ENCODE measurements around the gene TMEM131. TPM values are rescaled to one million over a fixed set of nuclear protein-coding genes. Genes with fewer than 3 reads are reported as not detected.
A peak's percentile ranks its signal among the peaks of the same experiment; 100 is the strongest.

Gene TMEM131
- total RNA-seq, 2 experiments from 2014 or later: 25.8 to 32.5 TPM

DNA sequence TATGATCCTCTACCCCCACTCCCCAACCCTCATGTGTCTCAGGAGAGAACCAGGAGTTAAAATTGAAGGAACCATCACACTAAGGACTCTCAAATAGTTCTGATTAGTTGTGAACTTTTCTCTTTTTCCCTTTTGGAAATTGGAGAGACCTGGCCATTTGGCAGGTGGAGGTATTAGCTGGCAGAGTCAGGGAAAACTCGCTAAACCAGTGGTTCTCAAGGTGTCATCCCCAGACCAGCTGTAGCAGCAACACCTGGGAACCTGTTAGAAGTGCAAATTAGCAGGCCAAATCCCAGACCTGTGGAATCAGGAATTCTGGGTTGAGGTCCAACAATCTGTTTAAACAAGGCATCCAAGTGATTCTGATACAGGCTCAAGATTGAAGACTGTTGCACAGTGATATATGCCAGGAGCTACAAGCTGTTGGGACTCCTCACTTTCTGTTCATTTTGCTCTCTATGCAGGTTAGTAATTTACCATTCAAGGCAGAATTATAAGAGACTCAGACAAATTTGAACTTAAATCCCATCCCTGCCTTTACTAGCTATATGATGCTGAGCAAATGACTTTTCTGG, 2.8 kb upstream of the TMEM131 start:
- Mint-ChIP-seq H3K4me1 (peaks cover 14% of the 10 kb centered on the region), H3K36me3 (ENCODE audit: low read depth) (no peaks in the 10 kb centered on the region), H3K4me3 (no peak overlapping the region), H3K27ac (no peak overlapping the region), H3K9me3 (ENCODE audit: low read depth) (no peaks in the 10 kb centered on the region), H3K27me3 (no peaks in the 10 kb centered on the region)
- DNase-seq (no peak), ATAC-seq (no peak)
- POLR2A ChIA-PET: interaction anchor here (1.0 kb wide), 1 partner anchor 16 kb away, joined by 3 read pairs; no protein-coding TSS in a partner anchor
- CTCF ChIA-PET: interaction anchor here (0.9 kb wide), 1 partner anchor 191 kb away, joined by 3 read pairs; no protein-coding TSS in a partner anchor
- intact Hi-C loops (cut with DNase I, micrococcal nuclease): loop anchor here (5.0 to 10.0 kb wide), 6 partner anchors 144 to 1336 kb away; partner anchors contain the start of genes COA5 (in 1 of the 2), EIF5B (in 1 of the 2), LIPT1 (in 1 of the 2) and TSGA10 (in 1 of the 2)

DNA sequence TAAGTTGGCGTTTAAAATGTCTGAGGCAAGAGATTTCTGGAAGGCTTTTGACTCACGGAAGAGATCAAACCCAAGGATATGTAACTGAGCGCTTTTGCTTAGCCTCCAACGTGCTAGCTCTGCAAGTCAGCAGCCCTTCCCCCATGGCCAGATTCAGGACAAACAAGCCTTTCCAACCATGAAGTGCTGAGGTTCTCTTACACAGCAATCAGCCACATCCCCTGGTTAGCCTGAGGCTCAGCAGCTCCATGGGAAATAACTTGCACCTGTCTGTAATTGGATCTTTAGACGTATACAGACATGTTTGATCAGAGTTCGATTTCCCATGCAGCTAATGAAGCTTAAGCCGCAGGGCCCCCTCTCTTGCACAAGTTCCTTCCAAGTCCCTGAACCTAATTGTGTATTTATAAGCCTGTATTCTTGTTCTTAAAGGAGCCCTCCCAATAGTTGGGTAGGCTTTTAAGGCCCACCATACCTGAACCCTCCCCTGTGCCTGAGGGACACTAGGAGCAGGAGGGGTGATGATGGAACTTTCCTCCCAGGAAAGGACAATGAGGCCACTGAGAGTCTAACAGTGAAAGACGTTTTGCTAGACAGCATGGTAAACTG, 2.1 kb upstream of the TMEM131 start:
- POLR2A ChIA-PET: interaction anchor here (0.6 to 1.0 kb wide), 2 partner anchors 15 to 1047 kb away, joined by 3 read pairs; no protein-coding TSS in a partner anchor
- H3K27me3 Mint-ChIP-seq: no peaks in the 10 kb centered on the region
- ATAC-seq (no peak), DNase-seq (no peak)
- CTCF ChIA-PET: interaction anchor here (0.9 kb wide), 1 partner anchor 191 kb away, joined by 3 read pairs; no protein-coding TSS in a partner anchor
- no peak overlapping the region for H3K4me3 Mint-ChIP-seq
- intact Hi-C loops (cut with DNase I, micrococcal nuclease): loop anchor here (2.0 to 10.0 kb wide), 7 partner anchors 143 to 1337 kb away; partner anchors contain the start of genes COA5 (in 1 of the 2), EIF5B (in 1 of the 2), LIPT1 (in 1 of the 2) and TSGA10 (in 1 of the 2)
- H3K4me1 Mint-ChIP-seq: peaks cover 20% of the 10 kb centered on the region
- H3K27ac Mint-ChIP-seq: no peak overlapping the region
- no peaks in the 10 kb centered on the region for H3K36me3 Mint-ChIP-seq (ENCODE audit: low read depth)
- no peaks in the 10 kb centered on the region for H3K9me3 Mint-ChIP-seq (ENCODE audit: low read depth)

DNA sequence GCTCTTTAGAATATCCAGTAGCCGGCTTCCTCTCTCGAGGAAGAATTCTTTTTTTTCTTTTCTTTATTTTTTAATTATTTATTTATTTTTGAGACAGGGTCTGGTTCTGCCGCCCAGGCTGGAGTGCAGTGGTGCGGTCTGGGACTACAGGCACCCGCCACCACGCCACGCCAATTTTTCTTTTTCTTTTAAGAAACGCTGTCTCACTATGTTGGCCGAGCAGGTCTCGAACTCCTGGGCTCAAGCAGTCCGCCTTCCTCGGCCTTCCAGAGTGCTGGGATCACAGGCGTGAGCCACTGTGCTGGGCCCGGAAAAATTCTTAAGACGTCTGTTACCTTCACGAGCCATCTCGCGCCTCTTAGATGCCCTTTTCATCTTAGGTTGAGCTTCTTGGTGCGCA, 931 bp upstream of the TMEM131 start:
- Mint-ChIP-seq H3K4me3 (peak overlapping the region; percentile 76), H3K36me3 (ENCODE audit: low read depth) (no peaks in the 10 kb centered on the region), H3K27me3 (no peaks in the 10 kb centered on the region), H3K4me1 (peaks cover 28% of the 10 kb centered on the region), H3K9me3 (ENCODE audit: low read depth) (no peaks in the 10 kb centered on the region), H3K27ac (peak overlapping the region; percentile 79)
- CTCF ChIA-PET: no interaction called here
- ATAC-seq: no peak
- intact Hi-C loops (cut with DNase I, micrococcal nuclease): loop anchor here (1.0 to 10.0 kb wide), 10 partner anchors 16 to 1338 kb away; partner anchors contain the start of genes ACTR1B (in 1 of the 2), COA5 (in 1 of the 2), EIF5B (in 1 of the 2) and LIPT1 (in 1 of the 2)
- no peak for DNase-seq
- POLR2A ChIA-PET: interaction anchor here (1.0 kb wide), 1 partner anchor 9 kb away, joined by 3 read pairs; no protein-coding TSS in a partner anchor

DNA sequence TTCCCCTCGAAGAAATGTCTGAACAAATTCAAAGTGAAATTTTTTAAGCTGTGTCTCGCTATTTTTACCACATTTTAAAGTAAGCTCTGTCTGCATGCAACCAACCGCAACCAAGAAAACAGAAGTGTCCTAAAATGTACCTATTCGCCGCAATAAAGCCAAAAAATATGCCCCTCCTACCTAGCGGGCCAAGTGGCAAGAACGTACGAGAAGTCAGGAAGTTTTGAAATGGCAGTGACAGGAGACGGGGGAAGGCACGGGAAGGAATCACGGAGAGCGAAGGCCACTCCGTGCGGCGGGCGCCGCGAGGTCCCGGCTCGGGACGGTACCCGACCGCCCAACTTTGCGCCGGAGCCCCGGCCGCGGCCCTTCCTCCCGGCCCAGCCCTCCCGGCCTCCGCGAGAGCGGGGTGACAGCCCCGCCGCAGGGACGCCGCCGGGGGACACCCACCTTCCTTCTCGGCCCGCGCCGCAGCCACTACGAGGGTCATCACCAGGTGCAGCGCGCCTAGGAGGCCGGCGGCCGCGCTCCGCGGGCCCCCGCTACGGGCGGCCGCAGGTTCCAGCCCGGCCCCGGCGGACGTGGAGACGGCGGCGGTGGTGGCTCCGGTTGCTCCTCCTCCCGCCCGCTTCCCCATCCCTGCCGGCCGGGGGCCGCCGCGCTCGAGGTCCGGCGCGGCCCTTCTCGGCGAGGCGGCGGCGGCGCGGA, 568 bp downstream of the TMEM131 start:
- Mint-ChIP-seq H3K4me1 (peaks cover 41% of the 10 kb centered on the region), H3K27me3 (no peaks in the 10 kb centered on the region), H3K27ac (peak overlapping the region; percentile 97), H3K9me3 (ENCODE audit: low read depth) (no peaks in the 10 kb centered on the region), H3K4me3 (peak overlapping the region; percentile 85), H3K36me3 (ENCODE audit: low read depth) (no peaks in the 10 kb centered on the region)
- intact Hi-C loops (cut with DNase I, micrococcal nuclease): loop anchor here (2.0 to 10.0 kb wide), 8 partner anchors 92 to 1342 kb away; partner anchors contain the start of genes EIF5B (in 2 of the 2), TXNDC9 (in 2 of the 2), COA5 (in 1 of the 2) and LIPT1 (in 1 of the 2)
- peak; percentile 68 for DNase-seq
- ChIA-PET POLR2A (interaction anchor here (0.8 to 1.0 kb wide), 3 partner anchors 11 to 104 kb away, joined by 3 to 4 read pairs (median 3); no protein-coding TSS in a partner anchor), CTCF (interaction anchor here (0.7 to 1.2 kb wide), 2 partner anchors 13 to 274 kb away, joined by 3 to 4 read pairs; no protein-coding TSS in a partner anchor)
- peak; percentile 28 for ATAC-seq

DNA sequence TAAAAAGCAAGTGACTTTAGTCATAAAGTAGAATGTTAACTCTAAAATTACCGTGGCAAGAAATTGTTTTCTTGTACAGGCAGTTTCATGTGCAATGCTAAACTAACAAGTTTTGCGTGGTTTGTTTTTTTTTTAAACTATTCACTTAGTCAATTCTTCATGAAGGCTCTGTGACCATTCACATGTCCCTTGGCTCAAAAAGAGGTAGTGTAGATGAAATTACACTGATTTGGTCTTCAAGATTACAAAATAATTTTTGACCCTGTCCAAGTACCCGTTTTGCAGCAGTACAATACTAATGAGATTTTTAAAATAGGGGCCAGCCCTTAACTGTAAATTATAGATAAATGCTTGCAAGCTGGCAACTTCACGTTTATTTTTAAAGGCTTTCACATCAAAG, 1.3 kb downstream of the TMEM131 start:
- no peaks in the 10 kb centered on the region for H3K9me3 Mint-ChIP-seq (ENCODE audit: low read depth)
- H3K4me3 Mint-ChIP-seq: peak overlapping the region; percentile 85
- H3K27me3 Mint-ChIP-seq: no peaks in the 10 kb centered on the region
- POLR2A ChIA-PET: interaction anchor here (0.8 to 0.9 kb wide), 2 partner anchors 19 to 104 kb away, joined by 3 to 4 read pairs; no protein-coding TSS in a partner anchor
- no peaks in the 10 kb centered on the region for H3K36me3 Mint-ChIP-seq (ENCODE audit: low read depth)
- H3K4me1 Mint-ChIP-seq: peaks cover 48% of the 10 kb centered on the region
- intact Hi-C loops (cut with DNase I, micrococcal nuclease): loop anchor here (2.0 to 10.0 kb wide), 6 partner anchors 92 to 1342 kb away; partner anchors contain the start of genes EIF5B (in 2 of the 2), TXNDC9 (in 2 of the 2), COA5 (in 1 of the 2) and LIPT1 (in 1 of the 2)
- CTCF ChIA-PET: interaction anchor here (0.7 to 1.2 kb wide), 2 partner anchors 12 to 275 kb away, joined by 3 to 4 read pairs; no protein-coding TSS in a partner anchor
- peak overlapping the region; percentile 97 for H3K27ac Mint-ChIP-seq
- ATAC-seq: no peak
- no peak for DNase-seq

- Mint-ChIP-seq H3K27ac (peak overlapping the region; percentile 58), H3K4me3 (peak overlapping the region; percentile 85), H3K9me3 (ENCODE audit: low read depth) (no peaks in the 10 kb centered on the region), H3K36me3 (ENCODE audit: low read depth) (no peaks in the 10 kb centered on the region), H3K4me1 (peaks cover 48% of the 10 kb centered on the region), H3K27me3 (no peaks in the 10 kb centered on the region)
- ChIA-PET POLR2A (no interaction called here), CTCF (no interaction called here)
- no peak for ATAC-seq
- no peak for DNase-seq
- intact Hi-C loops (cut with DNase I, micrococcal nuclease): loop anchor here (2.0 to 10.0 kb wide), 6 partner anchors 93 to 1343 kb away; partner anchors contain the start of genes EIF5B (in 2 of the 2), TXNDC9 (in 2 of the 2), COA5 (in 1 of the 2) and LIPT1 (in 1 of the 2)
Measured at GRCh38 chr2:97993926-97994325, 1.8 kb downstream of the TMEM131 start.

- Mint-ChIP-seq H3K27me3 (no peaks in the 10 kb centered on the region), H3K36me3 (ENCODE audit: low read depth) (peaks cover 6% of the 10 kb centered on the region), H3K4me1 (peaks cover 54% of the 10 kb centered on the region), H3K27ac (no peak overlapping the region), H3K9me3 (ENCODE audit: low read depth) (peaks cover 7% of the 10 kb centered on the region), H3K4me3 (peak overlapping the region; percentile 85)
- CTCF ChIA-PET: no interaction called here
- intact Hi-C loops (cut with DNase I, micrococcal nuclease): loop anchor here (10.0 kb wide), 4 partner anchors 138 to 1342 kb away; partner anchors contain the start of genes COA5 (in 1 of the 2), EIF5B (in 1 of the 2), LIPT1 (in 1 of the 2) and TSGA10 (in 1 of the 2)
- ATAC-seq (no peak), DNase-seq (no peak)
- POLR2A ChIA-PET: no interaction called here
Measured at GRCh38 chr2:97992836-97993825, 2.6 kb downstream of the TMEM131 start.

GRCh38 chr2:97991081-97991856, 4.5 kb downstream of the TMEM131 start:
- DNase-seq (no peak), ATAC-seq (no peak)
- peaks cover 6% of the 10 kb centered on the region for H3K36me3 Mint-ChIP-seq (ENCODE audit: low read depth)
- H3K27ac Mint-ChIP-seq: no peak overlapping the region
- no peaks in the 10 kb centered on the region for H3K27me3 Mint-ChIP-seq
- intact Hi-C loops (cut with DNase I, micrococcal nuclease): loop anchor here (10.0 kb wide), 4 partner anchors 136 to 1344 kb away; partner anchors contain the start of genes COA5 (in 1 of the 2), EIF5B (in 1 of the 2), LIPT1 (in 1 of the 2) and TSGA10 (in 1 of the 2)
- H3K4me3 Mint-ChIP-seq: no peak overlapping the region
- H3K9me3 Mint-ChIP-seq (ENCODE audit: low read depth): peaks cover 9% of the 10 kb centered on the region
- ChIA-PET POLR2A (no interaction called here), CTCF (no interaction called here)
- peaks cover 60% of the 10 kb centered on the region for H3K4me1 Mint-ChIP-seq

GRCh38 chr2:97988722-97989121, 7.0 kb downstream of the TMEM131 start:
- peaks cover 56% of the 10 kb centered on the region for H3K4me1 Mint-ChIP-seq

More at GRCh38 chr2:97988722-97989121, 7.0 kb downstream of the TMEM131 start:
- intact Hi-C loops (cut with DNase I, micrococcal nuclease): no loop called here
- no peak for ATAC-seq
- Mint-ChIP-seq H3K36me3 (ENCODE audit: low read depth) (peaks cover 9% of the 10 kb centered on the region), H3K9me3 (ENCODE audit: low read depth) (peaks cover 12% of the 10 kb centered on the region), H3K4me3 (no peak overlapping the region), H3K27ac (no peak overlapping the region), H3K27me3 (no peaks in the 10 kb centered on the region)
- ChIA-PET POLR2A (no interaction called here), CTCF (no interaction called here)
- no peak for DNase-seq
